Activated T-helper 1 cell treated with anti-CD3 and anti-CD28 coated beads, Interleukin-2, amount 50 U/mL, for 16 hours (primary cell): ENCODE measurements around the gene MUC22.
A peak's percentile ranks its signal among the peaks of the same experiment; 100 is the strongest.

ENCODE experiments used
- DNase-seq, 2 donors: peaks; one replicate each; pipeline ENCODE4 v3.0.0-alpha.2; 2020; ENCODE audit warnings: low read depth in 1 of 2, low spot score in 1 of 2

Gene MUC22

DNA sequence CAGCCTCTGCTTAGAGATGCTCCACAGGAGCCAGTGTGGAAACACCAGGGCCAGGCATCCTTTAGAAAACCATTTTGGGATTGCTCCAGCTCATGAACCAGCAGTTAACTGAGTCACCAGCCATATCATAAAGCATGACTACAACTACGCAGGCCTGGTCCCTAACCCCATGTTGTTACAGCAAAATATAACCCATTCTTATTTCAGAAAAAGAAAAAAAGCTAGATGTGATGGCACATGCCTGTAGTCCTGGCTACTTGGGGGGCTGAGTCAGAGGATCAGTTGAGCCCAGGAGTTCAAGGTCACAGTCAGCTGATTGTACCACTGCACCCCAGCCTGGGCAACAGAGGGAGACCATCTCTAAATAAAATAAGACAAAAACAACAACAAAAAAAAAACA is 65.3 kb downstream of the MUC22 start:
- DNase-seq = no peak

DNA sequence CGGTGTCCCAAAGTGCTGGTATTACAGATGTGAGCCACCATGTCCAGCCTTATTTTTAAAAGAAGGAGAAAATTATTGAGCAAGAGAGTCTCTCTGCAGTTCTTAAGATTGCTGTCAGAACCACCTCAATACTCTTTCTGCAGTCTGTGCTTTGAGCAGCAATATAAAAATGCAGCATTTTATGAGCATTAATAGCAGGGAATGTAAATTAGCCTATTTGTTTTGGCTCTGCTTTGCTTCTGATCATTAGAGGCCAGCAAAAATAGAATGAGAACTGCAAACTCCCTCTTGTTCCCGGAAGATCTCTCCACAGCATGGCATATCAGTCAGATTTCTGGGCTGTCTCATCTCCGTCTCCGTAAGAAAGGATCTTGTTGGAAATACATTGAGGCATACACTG is 66.3 kb downstream of the MUC22 start:
- no peak for DNase-seq

DNA sequence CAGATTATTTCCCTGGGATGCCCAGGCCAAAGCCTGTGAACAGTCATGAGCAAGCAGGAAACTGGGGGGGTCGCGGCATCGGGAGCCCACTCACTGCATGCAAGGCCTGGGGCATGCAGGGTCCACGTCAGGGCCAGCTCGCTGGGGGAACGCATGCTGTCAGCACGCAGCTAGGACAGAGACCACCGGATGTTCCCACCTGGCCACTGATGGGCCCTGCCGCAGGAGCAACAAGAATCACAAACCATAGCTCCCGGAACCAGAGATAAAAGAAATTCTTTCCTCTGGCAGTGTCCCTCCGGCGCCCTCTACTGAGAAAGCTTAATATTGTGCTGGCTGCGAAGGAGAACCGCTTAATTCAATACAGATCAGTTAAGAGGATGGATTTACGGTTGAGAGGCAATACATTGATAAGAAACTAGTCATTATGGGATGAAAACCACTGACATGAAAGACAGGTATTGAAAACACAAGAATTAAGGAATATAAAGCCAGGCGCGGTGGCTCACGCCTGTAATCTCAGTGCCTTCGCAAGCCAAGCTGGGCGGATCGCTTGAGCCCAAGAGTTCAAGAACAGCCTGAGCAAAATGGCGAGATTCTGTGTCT is 69.5 kb downstream of the MUC22 start:
- peak; percentile 26 to 34 for DNase-seq

- DNase-seq = no peak
Observed at GRCh38 chr6:31081872-31082271, 71.6 kb downstream of the MUC22 start.

DNA sequence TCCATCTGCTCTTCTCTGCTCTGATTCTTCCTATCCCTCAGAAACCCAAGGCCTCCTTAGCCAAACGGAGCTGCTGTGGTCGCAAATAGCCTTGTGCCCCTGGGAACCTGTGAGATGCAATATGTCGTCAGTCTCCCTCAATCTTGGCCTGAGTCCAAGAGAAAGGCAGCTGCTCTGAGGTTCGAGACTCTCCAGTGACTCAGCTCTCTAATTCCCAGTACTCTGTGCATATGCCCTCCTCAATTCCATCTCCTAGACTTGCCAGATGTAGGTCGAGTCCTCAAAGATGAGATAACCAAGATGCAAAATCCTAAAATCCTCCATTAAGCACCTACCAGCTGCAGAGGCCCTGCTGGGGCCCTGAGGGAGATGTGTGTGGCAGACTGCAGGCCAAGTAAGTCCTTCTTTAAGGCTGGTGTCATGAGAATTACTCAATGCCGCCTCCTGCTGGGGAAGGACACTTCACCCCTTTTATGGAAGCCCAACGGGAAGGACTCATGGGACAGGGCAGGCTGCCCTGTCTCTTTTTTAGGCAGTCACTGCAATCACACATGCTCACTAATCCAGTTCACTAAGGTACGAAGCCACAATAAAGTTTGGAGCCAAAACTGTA is 73.6 kb downstream of the MUC22 start:
- no peak for DNase-seq
